H1 (cell line): ENCODE measurements around the gene COL20A1. TPM values are rescaled to one million over a fixed set of nuclear protein-coding genes. Genes with fewer than 3 reads are reported as not detected.
A peak's percentile ranks its signal among the peaks of the same experiment; 100 is the strongest.

ENCODE experiments used
- CTCF ChIA-PET: fragments of 300-600 bp; sonication (Branson Sonifier 250); formaldehyde crosslinking; loops from one replicate; lab custom pipeline; 2021; ENCODE audit not compliant: partially characterized antibody; lab: Charles Lee
- POLR2A ChIA-PET: fragments of 300-600 bp; sonication (Branson Sonifier 250); formaldehyde crosslinking; loops from one replicate; lab custom pipeline; 2021; ENCODE audit warnings: inconsistent platforms; ENCODE audit not compliant: partially characterized antibody; lab: Charles Lee
- DNase-seq, 2 experiments: peaks; one replicate each; pipeline versions ENCODE4 v3.0.0 to v3.0.0-alpha.2; 2010 to 2022; ENCODE audit warnings: low spot score in 2 of 2, low read depth in 1 of 2, mixed read lengths in 1 of 2
- FAIRE-seq: peaks from 2 replicates; lab custom pipeline; 2011; peaks lifted over from hg19 to GRCh38; lab: Jason Lieb, UNC
- H2AFZ ChIP-seq: 2 replicates; pipeline ENCODE4 v1.8.1; 2012; ENCODE audit warnings: low read length, inconsistent platforms
- H2AK5ac ChIP-seq: 2 replicates; pipeline ENCODE4 v1.6.1; 2013; ENCODE audit warnings: low read depth, low read length
- H2BK120ac ChIP-seq: replicated peaks from 2 replicates; pipeline ENCODE3; 2013; ENCODE audit warnings: low read depth, low read length, inconsistent platforms
- H2BK12ac ChIP-seq: 2 replicates; pipeline ENCODE4 v1.6.1; 2013; ENCODE audit warnings: low read depth, low read length
- H2BK15ac ChIP-seq: 2 replicates; pipeline ENCODE4 v1.6.1; 2013; ENCODE audit warnings: low read length
- H2BK20ac ChIP-seq: 2 replicates; pipeline ENCODE4 v1.6.1; 2013; ENCODE audit warnings: low read length
- H2BK5ac ChIP-seq: 2 replicates; pipeline ENCODE4 v1.6.1; 2013; ENCODE audit warnings: low read depth, low read length
- H3K14ac ChIP-seq: 2 replicates; pipeline ENCODE4 v1.6.1; 2013; ENCODE audit warnings: inconsistent platforms; ENCODE audit not compliant: insufficient read length
- H3K18ac ChIP-seq: 2 replicates; pipeline ENCODE4 v1.6.1; 2013; ENCODE audit warnings: low read length; ENCODE audit errors: extremely low read depth
- H3K23ac ChIP-seq: 2 replicates; pipeline ENCODE4 v1.6.1; 2013; ENCODE audit warnings: inconsistent platforms; ENCODE audit not compliant: insufficient read length
- H3K23me2 ChIP-seq: 2 replicates; pipeline ENCODE4 v1.6.1; 2013; ENCODE audit warnings: low read depth, low read length
- H3K27ac ChIP-seq: 2 replicates; pipeline ENCODE4 v1.6.1; 2011; ENCODE audit warnings: low read depth, low read length, inconsistent platforms
- H3K27me3 ChIP-seq, 4 experiments: replicated peaks in 1 of 4; 1 replicate in 1 of 4; 2 replicates in 3 of 4; pipeline versions ENCODE4 v1.6.1 to v1.8.1; 2011 to 2013; ENCODE audit warnings: low read length in 3 of 4, mild to moderate bottlenecking in 3 of 4, inconsistent platforms in 2 of 4, mixed read lengths in 2 of 4, moderate library complexity in 1 of 4; ENCODE audit not compliant: control insufficient read depth in 3 of 4, insufficient read depth in 3 of 4; ENCODE audit errors: extremely low read depth in 1 of 4
- H3K36me3 ChIP-seq, 4 experiments: 2 replicates each; pipeline versions ENCODE4 v1.6.1 to v1.8.1; 2011 to 2013; ENCODE audit warnings: mild to moderate bottlenecking in 4 of 4, low read length in 3 of 4, moderate library complexity in 2 of 4, control low read depth in 1 of 4, inconsistent platforms in 1 of 4; ENCODE audit not compliant: insufficient read depth in 4 of 4, control insufficient read depth in 2 of 4
- H3K4ac ChIP-seq: replicated peaks from 2 replicates; pipeline ENCODE3; 2013; ENCODE audit warnings: low read length, low read depth, mixed read lengths, inconsistent platforms; ENCODE audit not compliant: insufficient read length
- H3K4me1 ChIP-seq, 4 experiments: replicated peaks in 1 of 4; 1 replicate in 1 of 4; 2 replicates in 3 of 4; pipeline versions ENCODE4 v1.6.1 to v1.8.1; 2011 to 2013; ENCODE audit warnings: low read length in 3 of 4, inconsistent platforms in 2 of 4, mixed read lengths in 1 of 4; ENCODE audit not compliant: insufficient read depth in 4 of 4, control insufficient read depth in 3 of 4
- H3K4me2 ChIP-seq, 2 experiments: 2 replicates each; pipeline versions ENCODE4 v1.6.1 to v1.8.1; 2011 to 2013; ENCODE audit warnings: low read depth in 2 of 2, low read length in 2 of 2, control low read depth in 1 of 2, inconsistent platforms in 1 of 2, mild to moderate bottlenecking in 1 of 2; ENCODE audit not compliant: insufficient read depth in 1 of 2
- H3K4me3 ChIP-seq, 4 experiments: fragments of 200-600, 300-600 bp in 1 of 4; sonication (generic), shearing (Covaris generic), sonication (Bioruptor Twin) in 1 of 4; 2 replicates each; pipeline versions ENCODE4 v1.5.1 to v1.8.1; 2011 to 2016; ENCODE audit warnings: low read length in 4 of 4, low read depth in 3 of 4, control low read depth in 2 of 4, inconsistent platforms in 2 of 4, mild to moderate bottlenecking in 2 of 4, mixed read lengths in 1 of 4, moderate library complexity in 1 of 4; ENCODE audit not compliant: insufficient read depth in 2 of 4; ENCODE audit errors: extremely low read depth in 1 of 4
- H3K56ac ChIP-seq: replicated peaks from 2 replicates; pipeline ENCODE3; 2013; ENCODE audit warnings: low read depth, mild to moderate bottlenecking, mixed read lengths, low read length, inconsistent platforms; ENCODE audit not compliant: insufficient read length
- H3K79me1 ChIP-seq: 2 replicates; pipeline ENCODE4 v1.6.1; 2013; ENCODE audit warnings: low read depth, low read length, control low read depth
- H3K79me2 ChIP-seq, 2 experiments: 2 replicates each; pipeline versions ENCODE4 v1.6.1 to v1.8.1; 2012 to 2013; ENCODE audit warnings: low read length in 2 of 2, mild to moderate bottlenecking in 2 of 2, inconsistent platforms in 1 of 2; ENCODE audit not compliant: insufficient read depth in 2 of 2, control insufficient read depth in 1 of 2
- H3K9ac ChIP-seq, 4 experiments: replicated peaks in 1 of 4; 1 replicate in 1 of 4; 2 replicates in 3 of 4; pipeline versions ENCODE4 v1.6.1 to v1.8.1; 2011 to 2013; ENCODE audit warnings: low read depth in 3 of 4, low read length in 3 of 4, control low read depth in 2 of 4, mild to moderate bottlenecking in 2 of 4, moderate library complexity in 2 of 4, inconsistent platforms in 1 of 4; ENCODE audit errors: extremely low read depth in 1 of 4
- H3K9me3 ChIP-seq, 2 experiments: 2 replicates each; pipeline versions ENCODE4 v1.6.1 to v1.8.1; 2012 to 2013; ENCODE audit warnings: mild to moderate bottlenecking in 2 of 2, moderate library complexity in 2 of 2, control low read depth in 1 of 2, inconsistent platforms in 1 of 2, low read depth in 1 of 2, low read length in 1 of 2, mixed read lengths in 1 of 2; ENCODE audit not compliant: insufficient read depth in 2 of 2
- H4K20me1 ChIP-seq, 2 experiments: replicated peaks in 1 of 2; 2 replicates each; pipeline versions ENCODE3 to v1.8.1; 2011 to 2013; ENCODE audit warnings: inconsistent platforms in 2 of 2, low read length in 2 of 2, mild to moderate bottlenecking in 1 of 2; ENCODE audit not compliant: insufficient read depth in 2 of 2, control insufficient read depth in 1 of 2
- H4K5ac ChIP-seq: 2 replicates; pipeline ENCODE4 v1.6.1; 2013; ENCODE audit warnings: low read length, low read depth, mixed read lengths, inconsistent platforms; ENCODE audit not compliant: insufficient read length
- H4K8ac ChIP-seq: 2 replicates; pipeline ENCODE4 v1.8.0; 2013; ENCODE audit warnings: mild to moderate bottlenecking, moderate library complexity, low read length, inconsistent platforms; ENCODE audit not compliant: insufficient read depth; ENCODE audit errors: extremely low read depth
- H4K91ac ChIP-seq: replicated peaks from 2 replicates; pipeline ENCODE3; 2013; ENCODE audit warnings: low read length, mixed read lengths, inconsistent platforms; ENCODE audit not compliant: insufficient read length
- EP300 ChIP-seq, 2 experiments: IDR thresholded peaks; 1 replicate in 1 of 2; 2 replicates in 1 of 2; pipeline ENCODE4 v1.6.1; 2011 to 2012; ENCODE audit warnings: low read depth in 2 of 2, low read length in 2 of 2, mild to moderate bottlenecking in 2 of 2, borderline replicate concordance in 1 of 2, inconsistent platforms in 1 of 2, moderate library complexity in 1 of 2
- RAD21 ChIP-seq, 2 experiments: IDR thresholded peaks in 1 of 2; conservative IDR thresholded peaks in 1 of 2; 2 replicates each; pipeline ENCODE4 v1.6.1; 2011; ENCODE audit warnings: low read depth in 2 of 2, low read length in 2 of 2, improper control_type of control experiment in 1 of 2, inconsistent platforms in 1 of 2, mild to moderate bottlenecking in 1 of 2, moderate library complexity in 1 of 2
- SAP30 ChIP-seq: fragments of 300-600 bp; sonication (generic); IDR thresholded peaks from 2 replicates; pipeline ENCODE4 v1.7.1; 2012; ENCODE audit warnings: low read length, moderate library complexity, mild to moderate bottlenecking, inconsistent platforms; ENCODE audit not compliant: insufficient read depth, insufficient replicate concordance
- SUZ12 ChIP-seq: fragments of 200-600 bp; sonication (generic); IDR thresholded peaks from 2 replicates; pipeline ENCODE4 v1.6.1; 2012; ENCODE audit warnings: mild to moderate bottlenecking, inconsistent platforms, low read length, moderate library complexity, mixed read lengths
- WGBS, 2 experiments: shearing (Covaris generic) in 1 of 2; methylation state at CpG; one replicate each; pipeline versions ENCODE4 v1.1.6 to v1.1.7; 2013 to 2015; ENCODE audit warnings: low lambda C conversion rate in 2 of 2, mixed read lengths in 2 of 2, inconsistent platforms in 1 of 2, low coverage in 1 of 2, missing lambda C conversion rate in 1 of 2; ENCODE audit not compliant: insufficient replicate concordance in 2 of 2, insufficient coverage in 1 of 2, insufficient read length in 1 of 2; ENCODE audit errors: extremely low coverage in 1 of 2, missing lambda C conversion rate in 1 of 2; 5-methylcytosine and 5-hydroxymethylcytosine counted together
- polyA plus RNA-seq, 7 experiments: library from polyadenylated mRNA; depleted of rRNA in 3 of 7; stranded (reverse) in 5 of 7; unstranded in 2 of 7; fragments of >200 nt in 5 of 7; fragments of 200-250 nt in 2 of 7; gene quantifications; 1 replicate in 5 of 7; 2 replicates in 1 of 7; 4 replicates in 1 of 7; pipeline versions ENCODE4 v1.2.1 to v1.2.3, GENCODE V29; 2011 to 2013; ENCODE audit warnings: missing spikeins in 2 of 7, mixed read lengths in 2 of 7
- total RNA-seq: library from RNA; stranded (reverse); fragmentation: NEBNext Ultra II Directional; extraction: Animal tissue kit (Norgen Biotek cat#: 25700); gene quantifications from 2 replicates; pipeline ENCODE4 v1.2.1, GENCODE V29; 2021
- TF ChIP-seq, protein P1 (sequence below): IDR thresholded peaks from 2 replicates; pipeline ENCODE4 v1.6.1; 2012; ENCODE audit warnings: inconsistent platforms
- TF ChIP-seq, protein P2 (sequence below), 3 experiments: IDR thresholded peaks; 1 replicate in 2 of 3; 2 replicates in 1 of 3; pipeline versions ENCODE4 v1.5.1 to v1.6.1; 2011; ENCODE audit warnings: low read length in 3 of 3, mild to moderate bottlenecking in 3 of 3, inconsistent platforms in 2 of 3, low read depth in 1 of 3, moderate library complexity in 1 of 3; ENCODE audit not compliant: insufficient read depth in 1 of 3; ENCODE audit errors: control extremely low read depth in 1 of 3

Gene COL20A1
- total and polyA plus RNA-seq, 2 of the 8 experiments (the other 6 are each of a cell fraction or from before 2014, with no cell fraction given) = 0.19 to 0.21 TPM

DNA sequence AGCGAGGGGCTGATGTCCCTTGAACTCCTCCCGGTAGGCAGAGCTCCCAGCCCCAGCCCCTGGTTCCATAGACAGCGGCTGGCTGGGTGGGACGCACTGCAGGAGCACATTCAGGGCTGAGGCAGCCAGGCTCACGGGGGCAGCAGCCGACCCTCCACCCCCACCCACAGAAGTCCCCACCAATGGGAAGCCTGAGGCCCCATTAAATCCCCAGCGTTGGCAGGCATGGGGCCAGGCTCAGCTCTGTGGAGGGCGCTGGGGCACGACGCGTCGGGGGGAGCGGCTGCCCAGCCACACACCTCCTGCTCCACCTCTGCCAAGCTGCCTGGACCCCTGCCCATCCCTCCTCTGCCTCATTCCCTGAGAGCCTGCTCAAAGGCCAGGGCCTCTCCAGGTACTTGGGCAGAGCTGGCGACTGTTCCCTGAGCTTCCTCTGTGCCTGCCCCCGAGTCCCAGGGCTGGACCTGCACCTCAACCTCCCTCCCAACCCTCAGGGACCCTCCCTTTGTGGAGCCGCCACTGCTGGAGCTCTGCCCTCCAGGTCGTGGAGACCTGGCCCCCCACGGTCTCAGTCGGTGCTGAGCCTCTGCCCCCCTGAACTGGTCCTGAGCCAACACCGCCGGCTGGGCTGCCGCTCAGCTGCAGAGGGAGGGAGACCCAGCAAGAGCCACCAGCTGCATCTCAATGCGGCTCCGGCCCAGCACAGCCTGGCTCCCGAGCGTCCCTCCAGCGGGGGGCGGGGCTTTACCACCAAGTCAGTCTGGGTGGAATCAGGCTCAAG is 59.0 kb downstream of the COL20A1 start:
- Histone ChIP-seq H3K4me3 (no peak overlapping the region), H2BK5ac (peak overlapping the region; percentile 66; the same call in 1 of the 2 replicates), H3K56ac (no peak overlapping the region), H3K4me2 (peak overlapping the region; percentile 14 to 43; a peak in 1 of 4 replicates), H3K18ac (no peak overlapping the region; the same call in 1 of the 2 replicates), H2AFZ (no peak overlapping the region), H2BK12ac (peak overlapping the region; percentile 80; the same call in 1 of the 2 replicates), H3K23ac (no peak overlapping the region), H2BK120ac (no peak overlapping the region), H3K23me2 (no peaks in the 10 kb centered on the region), H3K4me1 (peaks cover 0 to 11% (median 8%) of the 10 kb centered on the region in 4 experiments; a peak in 5 of 7 replicates), H3K27me3 (no peaks in the 10 kb centered on the region), H4K5ac (no peak overlapping the region), H3K36me3 (no peaks in the 10 kb centered on the region), H2BK20ac (no peak overlapping the region), H3K79me1 (no peaks in the 10 kb centered on the region), H3K27ac (no peak overlapping the region), H4K91ac (peak overlapping the region; percentile 26), H4K8ac (peak overlapping the region; percentile 69), H4K20me1 (peaks cover 0 to 2% of the 10 kb centered on the region in 2 experiments), H2BK15ac (no peak overlapping the region), H3K9me3 (peaks cover 0 to 8% of the 10 kb centered on the region in 2 experiments; a peak in 2 of 4 replicates), H3K9ac (no peak overlapping the region), H2AK5ac (no peak overlapping the region), H3K4ac (no peak overlapping the region), H3K79me2 (no peaks in the 10 kb centered on the region), H3K14ac (no peak overlapping the region)
- ChIA-PET CTCF (interaction anchor here (0.6 to 2.1 kb wide), 8 partner anchors 11 to 380 kb away, joined by 3 to 14 read pairs (median 4); no protein-coding TSS in a partner anchor), POLR2A (interaction anchor here (0.8 to 1.6 kb wide), 3 partner anchors 10 to 58 kb away, joined by 3 read pairs; no protein-coding TSS in a partner anchor)
- FAIRE-seq (peak; percentile 13), DNase-seq (peak in 1 of 2 experiments; percentile 82)
- 47% methylated on average over 23 of the region's 28 CpGs; no CpG with 5 or more reads in 1 of the 2 experiments for WGBS, 2 experiments
- TF ChIP-seq SUZ12 (no peak), EP300 (IDR thresholded peaks at IDR 0.05; ENCODE audit: borderline replicate concordance in 1 of 2, low read depth in 2 of 2, low read length in 2 of 2) (peak in 1 of 2 experiments; percentile 77; a peak in 1 of 3 replicates), SAP30 (no peak), RAD21 (IDR thresholded peaks at IDR 0.05 in 1 of 2, conservative IDR thresholded peaks at IDR 0.05 in 1 of 2; ENCODE audit: low read depth in 2 of 2, low read length in 2 of 2) (peak in 1 of 2 experiments; percentile 7; a peak in 1 of 4 replicates)
- TF ChIP-seq, protein P1, sequence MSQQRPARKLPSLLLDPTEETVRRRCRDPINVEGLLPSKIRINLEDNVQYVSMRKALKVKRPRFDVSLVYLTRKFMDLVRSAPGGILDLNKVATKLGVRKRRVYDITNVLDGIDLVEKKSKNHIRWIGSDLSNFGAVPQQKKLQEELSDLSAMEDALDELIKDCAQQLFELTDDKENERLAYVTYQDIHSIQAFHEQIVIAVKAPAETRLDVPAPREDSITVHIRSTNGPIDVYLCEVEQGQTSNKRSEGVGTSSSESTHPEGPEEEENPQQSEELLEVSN = no peak
- TF ChIP-seq, protein P2, sequence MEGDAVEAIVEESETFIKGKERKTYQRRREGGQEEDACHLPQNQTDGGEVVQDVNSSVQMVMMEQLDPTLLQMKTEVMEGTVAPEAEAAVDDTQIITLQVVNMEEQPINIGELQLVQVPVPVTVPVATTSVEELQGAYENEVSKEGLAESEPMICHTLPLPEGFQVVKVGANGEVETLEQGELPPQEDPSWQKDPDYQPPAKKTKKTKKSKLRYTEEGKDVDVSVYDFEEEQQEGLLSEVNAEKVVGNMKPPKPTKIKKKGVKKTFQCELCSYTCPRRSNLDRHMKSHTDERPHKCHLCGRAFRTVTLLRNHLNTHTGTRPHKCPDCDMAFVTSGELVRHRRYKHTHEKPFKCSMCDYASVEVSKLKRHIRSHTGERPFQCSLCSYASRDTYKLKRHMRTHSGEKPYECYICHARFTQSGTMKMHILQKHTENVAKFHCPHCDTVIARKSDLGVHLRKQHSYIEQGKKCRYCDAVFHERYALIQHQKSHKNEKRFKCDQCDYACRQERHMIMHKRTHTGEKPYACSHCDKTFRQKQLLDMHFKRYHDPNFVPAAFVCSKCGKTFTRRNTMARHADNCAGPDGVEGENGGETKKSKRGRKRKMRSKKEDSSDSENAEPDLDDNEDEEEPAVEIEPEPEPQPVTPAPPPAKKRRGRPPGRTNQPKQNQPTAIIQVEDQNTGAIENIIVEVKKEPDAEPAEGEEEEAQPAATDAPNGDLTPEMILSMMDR (IDR thresholded peaks at IDR 0.05; ENCODE audit: control extremely low read depth in 1 of 3, insufficient read depth in 1 of 3, low read depth in 1 of 3, low read length in 3 of 3) = peak in 1 of 3 experiments; percentile 3; a peak in 1 of 4 replicates
